Stimulated activated CD8-positive, alpha-beta memory T cell treated with anti-CD3 and anti-CD28 coated beads, Interleukin-7, amount 100 ng/mL, for 24 hours (primary cell): ENCODE results near the gene DTYMK.

ENCODE experiments used
- DNase-seq: peaks from one replicate; pipeline ENCODE4 v3.0.0-alpha.2; 2020; ENCODE audit warnings: low read depth

The DTYMK gene

GRCh38 chr2:241686650-241687425 lies at the start of gene DTYMK:
DTYMK (minus strand) TSS chr2:241686815; CDS start chr2:241686783, 32 bp downstream.
- DNase-seq: peak; percentile 93

- no peak for DNase-seq
These were observed 49.5 kb upstream of the DTYMK start for GRCh38 chr2:241736111-241736510.

DNA sequence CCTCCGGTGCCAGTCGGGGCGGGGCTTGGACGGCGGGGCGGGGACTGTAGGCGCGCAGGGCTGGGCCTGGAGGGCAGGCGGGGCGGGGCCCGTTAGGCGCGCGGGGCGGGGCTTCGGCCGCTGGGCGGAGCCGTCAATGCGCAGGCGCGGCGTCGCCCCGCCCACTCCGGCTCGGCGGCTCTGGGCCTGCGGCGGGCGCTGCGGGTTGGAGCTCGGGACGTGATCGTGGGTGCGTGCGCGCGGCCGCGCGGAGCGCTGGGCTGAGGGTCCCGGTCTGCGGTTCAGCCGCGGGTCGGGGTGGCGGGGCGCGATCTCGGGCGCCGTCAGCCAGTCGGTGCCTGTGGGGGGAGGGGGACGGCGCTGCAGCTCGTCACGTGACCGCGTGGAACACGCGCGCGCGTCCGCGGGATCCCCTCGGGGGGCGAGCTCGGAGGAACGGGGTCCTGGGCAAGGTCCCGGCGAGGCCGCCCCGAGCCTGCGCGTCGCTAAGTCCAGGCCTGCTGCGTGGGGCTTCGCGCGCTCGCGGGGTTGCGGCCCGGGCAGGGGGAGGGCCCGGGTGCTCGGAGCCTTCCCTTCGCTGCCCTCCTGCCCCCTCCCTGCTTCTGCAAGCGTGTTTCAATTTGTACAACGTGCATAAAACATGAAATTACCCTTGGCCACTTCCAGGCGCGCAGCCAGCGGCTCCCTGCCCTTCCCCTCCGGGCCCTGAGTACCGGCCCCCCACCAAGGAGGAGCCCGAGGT lies 48.0 kb upstream of the DTYMK start, which contains the start of gene D2HGDH:
D2HGDH (plus strand) TSS at position 164 of the 742 bp plus-strand sequence. CDS start 595 bp downstream, outside the sequence.
- DNase-seq: peak; percentile 88

GRCh38 chr2:241734208-241734466 lies 47.5 kb upstream of the DTYMK start:
- no peak for DNase-seq

DNA sequence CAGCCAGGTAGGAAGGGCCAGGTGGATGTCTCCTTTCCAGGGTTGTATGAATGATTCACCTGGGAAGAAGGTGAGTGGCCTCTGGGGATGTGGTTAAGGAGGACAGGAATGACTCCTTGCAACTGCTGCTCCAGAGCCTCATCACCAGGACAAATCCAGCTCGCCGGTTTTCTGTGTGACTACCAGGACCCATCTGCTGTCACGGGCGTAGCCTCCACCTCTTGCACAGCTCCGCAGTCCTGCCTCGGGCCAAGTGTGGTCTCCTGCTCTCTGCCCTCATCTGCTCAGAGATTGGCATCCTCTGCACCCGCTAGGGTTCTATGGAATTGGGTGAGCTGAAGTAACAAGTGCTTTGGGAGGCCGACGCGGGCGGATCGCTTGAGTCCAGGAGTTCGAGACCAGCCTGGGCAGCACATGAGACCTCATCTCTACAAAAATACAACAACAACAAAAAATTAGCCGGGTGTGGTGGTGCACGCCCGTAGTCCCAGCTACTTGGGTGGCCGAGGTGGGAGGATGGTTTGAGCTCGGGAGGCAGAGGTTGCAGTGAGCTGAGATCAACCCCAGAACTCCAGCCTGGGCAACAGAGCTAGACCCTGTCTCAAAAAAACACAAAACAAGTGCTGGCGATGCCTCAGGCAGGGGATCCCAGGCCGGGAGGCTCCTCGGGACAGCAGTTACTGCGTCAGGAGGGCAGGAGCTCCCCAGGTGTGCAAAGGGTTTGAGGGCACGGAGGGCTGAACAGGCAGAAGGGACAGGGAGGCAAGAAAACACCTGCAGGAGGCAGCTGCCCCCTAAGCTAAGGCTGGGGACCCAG lies 47.0 kb upstream of the DTYMK start:
- no peak for DNase-seq

DNA sequence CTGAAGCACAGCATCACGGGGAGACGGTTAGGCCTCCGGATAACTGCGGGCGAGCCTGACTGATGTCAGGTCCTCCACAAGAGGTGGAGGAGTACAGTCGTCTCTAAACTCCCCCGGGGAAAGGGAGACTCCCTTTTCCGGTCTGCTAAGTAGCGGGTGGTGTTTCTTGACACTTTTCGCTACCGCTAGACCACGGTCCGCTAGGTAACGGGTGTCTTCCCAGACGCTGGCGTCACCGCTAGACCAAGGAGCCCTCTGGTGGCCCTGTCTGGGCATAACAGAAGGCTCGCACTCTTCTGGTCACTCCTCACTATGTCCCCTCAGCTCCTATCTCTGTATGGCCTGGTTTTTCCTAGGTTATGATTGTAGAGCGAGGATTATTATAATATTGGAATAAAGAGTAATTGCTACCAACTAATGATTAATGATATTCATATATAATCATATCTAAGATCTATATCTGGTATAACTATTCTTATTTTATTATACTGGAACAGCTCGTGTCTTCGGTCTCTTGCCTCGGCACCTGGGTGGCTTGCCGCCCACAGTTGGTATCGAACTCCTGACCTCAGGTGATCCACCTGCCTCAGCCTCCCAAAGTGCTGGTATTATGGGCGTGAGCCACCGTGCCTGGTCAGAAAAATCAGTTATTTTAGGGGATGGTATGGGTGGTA lies 46.0 kb upstream of the DTYMK start:
- peak; percentile 35 for DNase-seq

GRCh38 chr2:241730671-241731293 lies 44.2 kb upstream of the DTYMK start:
- no peak for DNase-seq

- no peak for DNase-seq
These were observed 43.3 kb upstream of the DTYMK start for GRCh38 chr2:241729868-241730267.

DNA sequence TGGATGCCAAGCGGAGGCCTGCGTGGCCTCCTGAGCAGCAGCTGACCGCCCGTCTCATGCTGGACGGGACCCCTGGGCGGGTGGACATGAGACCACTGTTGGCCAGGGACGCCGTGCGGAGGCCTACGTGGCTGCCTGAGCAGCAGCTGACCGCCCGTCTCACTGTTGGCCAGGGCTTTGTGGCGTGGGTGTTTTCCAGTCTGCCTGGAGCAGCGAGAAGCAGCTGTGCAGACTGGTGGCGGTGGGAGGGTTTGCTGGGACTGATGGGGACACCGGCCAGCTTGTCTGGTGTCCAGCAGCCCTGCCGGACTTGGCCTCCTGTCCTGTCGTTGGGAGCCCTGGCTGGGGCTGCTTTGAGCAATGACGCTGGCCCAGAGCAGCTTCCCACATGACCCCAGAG lies 42.0 kb upstream of the DTYMK start:
- no peak for DNase-seq

- no peak for DNase-seq
These were observed 41.4 kb upstream of the DTYMK start for GRCh38 chr2:241728000-241728399.

DNA sequence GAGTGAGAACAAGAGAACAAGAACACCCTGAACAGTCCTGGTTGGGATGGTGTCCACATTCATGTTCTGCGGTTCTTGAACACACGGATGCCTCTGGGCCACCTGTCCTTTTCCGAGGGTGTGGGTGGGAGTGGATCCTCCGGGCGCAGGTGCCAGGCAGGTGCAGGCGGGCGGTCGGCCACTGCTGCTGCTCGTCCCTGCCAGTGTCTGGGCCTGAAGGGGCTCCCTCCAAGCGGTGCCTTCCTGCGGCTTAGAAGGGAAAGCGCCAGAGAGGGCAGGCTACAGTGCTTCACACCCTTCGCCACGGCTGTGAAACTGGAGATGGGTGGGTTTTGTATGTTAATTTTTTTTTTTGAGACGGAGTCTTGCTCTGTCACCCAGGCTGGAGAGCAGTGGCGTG lies 39.8 kb upstream of the DTYMK start:
- no peak for DNase-seq

GRCh38 chr2:241724975-241725870 lies 38.6 kb upstream of the DTYMK start:
- DNase-seq: no peak

DNA sequence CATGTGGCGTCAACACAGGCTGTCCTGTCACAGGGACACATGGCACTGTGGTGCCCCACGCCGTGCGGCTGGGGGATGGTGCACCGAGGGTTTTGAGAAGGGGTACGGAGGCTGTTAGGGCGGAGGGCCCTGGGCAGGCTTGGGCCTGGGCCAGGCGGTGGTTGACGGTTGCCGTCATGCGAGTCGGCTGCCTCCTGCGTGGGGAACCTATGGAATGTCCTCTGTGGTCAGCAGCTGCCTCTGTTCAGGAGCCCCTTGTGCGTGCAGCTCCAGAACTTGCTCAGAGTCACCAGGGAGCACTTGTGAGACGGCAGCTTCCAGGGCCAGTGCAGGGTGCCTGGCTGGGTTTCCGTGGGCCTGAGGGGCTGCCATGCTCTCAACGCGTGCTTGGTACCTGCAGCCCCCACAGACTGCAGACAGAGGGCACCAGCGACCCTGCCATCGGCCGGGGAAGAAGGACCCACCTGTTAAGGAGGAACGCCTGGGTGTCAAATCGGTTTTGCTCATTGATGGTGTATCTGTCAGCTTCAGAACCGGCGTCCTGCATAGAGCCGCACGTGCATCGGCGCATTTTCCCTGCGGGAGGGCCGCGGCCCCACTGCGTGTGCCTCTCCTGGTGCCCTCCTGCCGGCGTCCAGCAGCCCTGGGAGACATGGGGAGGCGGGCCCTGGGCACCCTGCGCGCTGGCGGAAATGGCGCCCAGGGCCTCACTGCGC lies 37.8 kb upstream of the DTYMK start:
- no peak for DNase-seq

DNA sequence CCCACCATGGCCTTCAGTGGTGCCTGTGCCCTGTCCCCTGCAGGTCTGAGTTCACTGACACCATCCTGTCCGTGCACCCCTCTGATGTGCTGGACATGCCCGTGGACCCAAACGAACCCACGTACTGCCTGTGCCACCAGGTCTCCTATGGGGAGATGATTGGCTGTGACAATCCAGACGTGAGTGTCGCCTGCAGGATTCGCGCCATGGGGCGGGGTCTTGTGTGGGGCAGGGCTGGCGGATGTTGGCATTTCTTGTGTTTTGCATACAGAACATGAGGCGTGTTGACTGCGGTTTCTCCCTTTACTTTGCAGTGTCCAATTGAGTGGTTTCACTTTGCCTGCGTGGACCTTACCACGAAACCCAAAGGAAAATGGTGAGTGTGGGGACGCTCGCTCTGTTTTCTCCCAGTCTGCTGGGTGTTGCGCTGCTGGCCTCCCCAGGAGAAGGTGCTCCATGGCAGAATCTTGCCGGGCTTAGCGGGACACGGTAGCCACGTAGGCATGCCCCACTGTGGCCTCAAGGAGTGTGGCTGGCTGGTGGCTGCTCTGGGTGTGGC lies 36.4 kb upstream of the DTYMK start:
- no peak for DNase-seq

GRCh38 chr2:241721852-241722251 lies 35.2 kb upstream of the DTYMK start:
- DNase-seq: no peak

DNA sequence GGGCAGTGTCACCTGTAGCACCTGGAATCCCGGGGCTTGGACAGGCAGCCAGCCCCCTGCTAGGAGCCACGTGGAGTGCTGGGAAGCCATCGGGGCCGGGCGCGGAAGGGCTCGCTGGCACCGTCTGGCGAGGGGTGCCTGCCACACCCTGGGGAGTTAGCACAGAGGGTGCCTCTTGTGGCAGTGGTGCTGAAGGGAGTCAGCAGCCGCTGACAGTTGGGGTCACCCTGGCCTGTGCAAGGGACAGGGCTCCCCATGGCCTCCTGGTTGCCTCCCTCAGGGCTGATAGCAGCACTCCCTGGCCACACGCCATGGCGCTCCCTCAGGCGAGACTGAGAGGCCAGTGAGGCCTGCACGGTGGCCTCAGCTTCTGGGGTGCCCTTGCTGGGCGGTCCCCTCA lies 33.9 kb upstream of the DTYMK start:
- no peak for DNase-seq

- no peak for DNase-seq
These were observed 33.5 kb upstream of the DTYMK start for GRCh38 chr2:241720099-241720498.

DNA sequence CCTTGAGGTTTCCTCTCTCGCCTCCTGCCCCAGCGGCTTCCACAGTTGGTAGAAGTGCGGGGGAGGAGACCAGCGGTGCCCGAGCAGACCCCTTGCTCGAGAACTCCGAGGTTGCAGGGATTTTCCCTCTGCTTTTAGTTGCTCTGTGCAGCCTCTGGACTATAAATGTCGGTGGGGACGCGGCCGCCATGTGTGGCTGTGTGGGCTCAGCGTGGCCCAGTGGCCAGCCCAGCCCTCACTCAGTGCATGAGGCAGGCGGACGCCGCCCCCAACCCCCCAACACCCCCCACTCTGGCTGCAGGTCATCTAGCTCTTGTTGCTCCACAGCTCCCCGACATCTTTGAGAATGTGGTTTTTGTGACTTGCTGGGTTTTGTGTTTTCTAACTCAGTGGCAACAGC lies 32.5 kb upstream of the DTYMK start:
- no peak for DNase-seq

DNA sequence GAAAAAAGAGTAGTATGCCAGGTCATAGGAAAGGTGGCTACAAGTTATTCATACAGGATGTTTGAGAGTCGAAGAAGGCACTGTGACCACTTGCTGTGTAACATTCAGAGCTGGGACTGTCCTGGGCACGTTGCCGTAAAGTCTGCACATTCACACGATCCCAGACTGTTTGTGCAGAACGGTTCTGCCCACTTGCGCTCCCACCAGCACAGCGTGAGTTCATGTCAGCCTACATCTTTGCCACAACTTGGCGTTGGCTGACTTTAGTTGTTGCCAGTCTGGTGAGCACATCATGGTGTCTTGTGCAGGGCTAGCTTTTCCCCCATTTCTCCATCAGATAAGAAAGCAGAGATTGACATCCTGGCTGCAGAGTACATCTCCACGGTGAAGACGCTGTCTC lies 22.3 kb upstream of the DTYMK start:
- no peak for DNase-seq

DNA sequence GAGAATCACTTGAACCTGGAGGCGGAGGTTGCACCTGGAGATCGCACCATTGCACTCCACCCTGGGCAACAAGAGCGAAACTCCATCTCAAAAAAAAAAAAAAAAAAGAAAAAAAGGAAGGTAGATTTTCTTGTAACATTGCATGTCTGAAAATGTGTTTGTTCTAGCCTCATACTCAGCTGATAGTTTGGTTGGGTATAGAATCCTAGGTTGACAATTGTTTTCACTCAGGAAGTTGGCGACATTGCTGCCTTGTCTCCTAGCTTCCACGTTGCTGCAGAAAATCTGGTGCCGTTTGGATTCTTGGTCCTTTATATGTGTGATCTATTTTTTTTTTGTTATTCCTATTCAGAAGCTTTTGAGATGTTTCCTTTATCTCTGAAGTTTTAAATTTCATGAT lies 19.9 kb upstream of the DTYMK start:
- DNase-seq: no peak
